NCI-H2196 treated with DMSO at 0.1 percent for 48 hours (cell line): ENCODE measurements around the gene HDAC4.

Experiments
- DNase-seq: peaks from one replicate; lab custom pipeline; 2025; ENCODE audit not compliant: unreplicated experiment; lab: John Stamatoyannopoulos, UW

HDAC4 gene

DNA sequence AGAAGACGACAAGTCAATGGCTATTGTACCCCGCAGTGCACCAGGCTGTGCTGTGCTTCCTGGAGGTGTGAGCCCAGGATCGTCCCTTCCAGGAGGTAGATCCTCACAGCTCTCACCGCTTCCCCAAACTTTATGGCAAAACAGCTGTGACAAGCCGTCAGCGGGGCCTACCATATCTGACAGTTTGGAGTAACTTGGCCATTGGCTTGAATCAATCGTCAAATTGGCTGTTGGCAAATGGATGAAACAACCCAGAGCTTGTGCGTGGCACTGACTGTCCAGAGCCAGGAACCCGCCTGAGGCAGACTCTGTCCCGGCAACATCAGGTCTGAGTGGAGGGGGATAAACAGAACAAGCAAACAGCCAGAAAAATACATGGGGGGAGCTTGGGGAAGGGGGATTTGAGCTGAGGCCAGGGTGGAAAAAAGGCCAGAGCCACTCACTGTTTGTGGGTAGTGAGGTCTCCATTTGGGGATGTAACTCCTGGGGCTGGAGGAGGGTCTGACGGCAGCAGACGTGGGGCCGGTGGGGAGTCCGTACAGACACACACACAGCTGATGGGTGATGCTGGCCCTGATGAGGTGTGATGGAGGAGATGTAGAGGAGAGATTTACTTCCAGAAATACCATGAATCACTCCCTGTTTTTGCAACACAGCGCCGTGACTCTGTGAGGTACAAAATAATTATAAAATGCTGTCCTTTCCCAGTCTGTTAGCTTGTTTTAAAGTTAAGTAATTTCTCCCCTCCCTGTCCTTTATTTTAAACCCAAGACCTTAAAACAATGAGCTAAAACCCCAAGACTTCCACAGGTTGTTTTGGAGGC is 378.2 kb downstream of the HDAC4 start:
- DNase-seq: no peak

DNA sequence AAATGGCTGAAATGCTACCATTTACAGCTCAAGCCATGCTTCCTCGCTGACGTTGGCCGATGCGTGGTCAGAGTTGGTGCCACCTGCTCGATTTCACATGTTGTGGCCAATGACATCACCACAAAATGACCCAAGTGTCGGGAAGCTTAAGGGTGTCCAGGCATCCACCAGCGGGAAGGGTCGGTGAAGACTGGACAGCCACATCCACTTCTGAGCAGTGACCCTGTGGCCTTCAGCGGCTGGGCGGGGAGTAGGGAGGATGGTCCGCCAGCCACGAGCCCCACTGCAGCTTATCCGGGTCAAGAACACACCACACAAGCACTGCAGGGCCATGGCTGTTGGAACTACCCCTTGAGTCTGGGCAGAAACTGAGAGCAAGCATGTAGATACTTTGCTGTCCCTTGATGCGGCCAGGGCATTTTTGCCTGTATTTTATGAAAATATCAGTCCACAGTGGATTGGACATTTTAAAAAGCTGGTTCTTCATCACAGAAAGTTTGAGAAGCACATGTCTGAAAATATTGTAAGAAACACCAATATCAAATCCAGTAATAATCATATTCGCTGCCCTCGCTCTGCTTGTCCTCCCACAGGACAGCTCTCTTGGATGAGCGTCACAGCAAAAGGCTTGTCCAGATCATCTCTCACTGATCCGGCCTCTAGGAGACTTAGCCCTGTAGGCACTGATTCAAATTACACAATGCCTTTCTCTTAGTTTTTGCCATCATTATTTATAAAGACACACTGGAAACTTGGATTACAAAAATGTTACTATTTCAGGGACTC is 379.0 kb downstream of the HDAC4 start:
- DNase-seq: no peak

DNA sequence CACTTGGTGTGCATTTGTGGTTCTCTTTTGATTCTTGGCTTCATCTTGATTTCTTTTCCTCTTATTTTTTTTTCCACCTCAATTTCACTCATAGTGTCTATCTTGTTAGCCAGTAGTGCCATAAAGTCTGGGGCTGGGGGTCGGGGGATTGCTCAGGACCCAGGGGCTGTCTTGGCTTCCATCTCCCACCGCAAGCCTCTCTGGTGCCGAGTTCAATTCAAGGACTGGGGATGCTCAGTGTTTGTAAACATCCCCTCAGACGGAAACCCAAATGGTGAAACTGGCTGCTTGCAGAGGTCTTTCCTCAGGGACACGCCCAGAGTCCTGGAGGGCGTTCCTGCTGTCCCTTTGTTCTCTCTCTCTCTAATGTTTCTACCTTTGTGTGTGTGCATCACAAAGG is 379.6 kb downstream of the HDAC4 start:
- DNase-seq: no peak

DNA sequence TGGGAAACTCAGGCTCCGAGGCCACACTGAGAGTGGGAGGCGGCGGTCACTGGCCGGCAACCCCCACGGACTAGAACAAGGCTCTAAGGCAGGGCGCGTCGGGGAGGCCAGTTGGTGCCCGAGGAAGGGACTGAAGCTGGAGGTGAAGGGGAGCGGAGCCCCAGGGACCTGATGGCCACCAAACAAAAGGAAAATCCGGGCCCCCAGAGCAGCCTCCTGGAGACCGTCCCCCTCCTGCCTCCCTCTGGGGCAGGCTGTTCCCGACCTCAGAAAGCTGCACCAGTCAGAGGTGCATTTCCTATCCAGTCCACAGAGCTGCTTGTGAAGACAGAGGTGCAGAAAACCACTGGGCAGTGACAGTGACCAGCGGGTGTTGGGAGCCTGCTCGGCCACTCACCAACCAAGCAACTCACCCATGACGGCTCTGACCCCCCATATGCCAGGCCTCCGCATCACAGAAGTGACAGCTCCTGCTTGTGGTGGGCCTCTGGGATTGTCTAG is 380.2 kb downstream of the HDAC4 start:
- no peak for DNase-seq

DNA sequence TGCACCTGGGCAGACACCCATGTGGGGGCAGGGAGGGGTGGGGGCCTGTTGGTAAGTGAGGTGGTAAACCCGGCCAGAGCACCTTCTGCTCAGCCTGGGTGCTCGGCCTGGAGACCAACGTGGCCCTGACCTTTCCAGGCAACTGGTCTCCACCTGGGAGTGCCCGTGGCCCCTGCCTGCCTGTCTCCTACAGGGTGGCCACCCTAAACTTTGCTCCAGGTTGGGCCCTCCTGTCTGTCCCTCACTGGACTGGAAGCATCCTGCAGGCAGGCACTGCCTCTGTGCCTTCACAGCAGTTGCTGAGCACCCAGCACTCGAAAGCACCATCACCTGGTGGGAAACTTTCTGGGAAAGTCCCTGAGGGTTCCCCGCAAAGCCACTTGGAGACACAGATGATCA is 381.6 kb downstream of the HDAC4 start:
- no peak for DNase-seq

DNA sequence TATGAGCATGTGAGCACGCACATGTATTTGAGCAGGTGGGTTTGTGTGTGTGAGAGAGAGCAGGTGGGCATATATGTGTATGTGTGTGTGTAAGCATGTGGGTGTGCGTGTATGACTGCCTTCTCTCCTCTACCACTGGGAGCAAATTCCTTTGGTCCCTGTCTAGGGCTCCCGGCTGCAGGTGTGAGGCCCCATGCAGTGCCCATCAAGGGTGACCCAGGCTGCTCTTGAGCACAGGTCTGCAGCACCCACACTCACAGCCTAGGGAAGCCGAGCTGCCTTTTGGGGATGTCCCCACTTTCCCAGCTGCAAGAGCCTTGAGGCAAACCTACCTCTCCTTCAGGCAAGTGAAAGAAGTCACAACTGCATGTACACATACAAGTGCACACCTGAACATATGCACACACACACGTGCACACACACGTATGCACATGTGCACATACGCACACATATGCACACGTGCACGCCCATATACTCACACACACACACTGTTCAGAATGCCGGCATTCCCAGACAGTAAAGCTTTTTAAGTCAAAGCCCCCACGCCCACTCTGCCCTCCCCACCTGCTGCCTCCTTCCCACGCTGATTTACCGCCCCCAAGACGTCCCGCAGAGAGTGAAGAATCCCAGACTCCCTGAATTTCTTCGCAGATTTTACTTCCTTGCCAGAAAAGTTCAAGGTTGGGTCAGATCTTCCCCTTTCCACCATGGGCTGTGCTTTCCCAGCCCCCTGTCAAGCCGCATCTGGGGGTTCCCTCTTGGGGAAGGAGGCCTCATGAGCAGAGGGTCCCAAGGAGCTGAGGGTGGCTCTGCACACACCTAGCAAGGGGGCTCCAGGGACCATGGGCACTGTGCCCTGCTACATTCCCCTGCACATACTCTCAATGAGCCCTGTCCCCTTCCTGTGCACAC is 382.3 kb downstream of the HDAC4 start:
- DNase-seq: no peak

DNA sequence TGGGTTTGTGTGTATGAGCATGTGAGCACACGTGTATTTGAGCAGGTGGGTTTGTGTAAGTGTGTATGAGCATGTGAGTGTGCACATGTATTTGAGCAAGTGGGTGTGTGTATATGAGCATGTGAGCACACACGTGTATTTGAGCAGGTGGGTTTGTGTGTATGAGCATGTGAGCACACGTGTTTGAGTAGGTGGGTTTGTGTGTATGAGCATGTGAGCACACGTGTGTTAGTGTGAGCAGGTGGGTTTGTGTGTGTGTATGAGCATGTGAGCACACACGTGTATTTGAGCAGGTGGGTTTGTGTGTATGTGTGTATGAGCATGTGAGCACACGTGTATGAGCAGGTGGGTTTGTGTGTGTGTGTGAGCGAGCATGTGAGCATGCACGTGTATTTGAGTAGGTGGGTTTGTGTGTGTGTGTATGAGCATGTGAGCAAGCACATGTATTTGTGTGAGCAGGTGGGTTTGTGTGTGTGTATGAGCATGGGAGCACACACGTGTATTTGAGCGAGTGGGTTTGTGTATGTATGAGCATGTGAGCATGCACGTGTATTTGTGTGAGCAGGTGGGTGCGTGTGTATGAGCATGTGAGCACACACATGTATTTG is 383.2 kb downstream of the HDAC4 start:
- DNase-seq: no peak

DNA sequence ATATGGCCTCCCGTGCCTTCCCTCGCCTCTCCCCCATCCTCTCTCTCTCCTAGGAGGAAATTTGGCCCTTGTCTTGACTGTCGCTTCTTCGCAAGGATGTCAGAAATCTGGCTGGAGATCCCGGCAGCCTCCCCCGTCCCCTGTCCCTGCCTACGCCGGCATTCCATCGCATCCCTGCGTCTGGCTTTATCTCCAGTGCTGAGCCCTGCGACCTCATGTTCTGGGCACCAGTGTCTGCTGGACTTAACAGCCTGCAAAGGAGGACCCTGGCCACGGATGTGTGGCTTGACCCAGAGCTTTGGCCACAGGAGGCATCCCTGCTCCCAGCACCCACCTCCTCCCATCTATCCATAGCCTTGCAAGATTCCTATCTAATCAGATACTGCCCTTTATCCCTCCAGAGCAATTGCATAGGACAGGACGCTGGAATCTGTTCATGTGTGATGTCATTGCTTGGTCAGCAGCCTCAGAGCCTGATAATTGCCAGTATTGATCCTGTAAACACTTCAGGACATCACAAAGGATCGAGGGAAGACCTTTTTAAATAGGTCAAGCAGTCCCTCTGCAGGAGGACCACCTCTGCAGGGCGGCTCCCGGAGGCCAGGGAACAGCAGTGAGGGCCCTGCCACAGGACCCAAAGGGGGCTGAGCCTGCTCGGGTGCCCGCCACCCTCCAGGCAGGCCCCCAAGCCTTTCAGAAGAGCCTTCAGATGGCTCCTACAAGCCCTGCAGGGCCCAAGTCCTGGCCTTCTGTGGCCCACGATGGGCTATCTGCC is 384.7 kb downstream of the HDAC4 start:
- no peak for DNase-seq

DNA sequence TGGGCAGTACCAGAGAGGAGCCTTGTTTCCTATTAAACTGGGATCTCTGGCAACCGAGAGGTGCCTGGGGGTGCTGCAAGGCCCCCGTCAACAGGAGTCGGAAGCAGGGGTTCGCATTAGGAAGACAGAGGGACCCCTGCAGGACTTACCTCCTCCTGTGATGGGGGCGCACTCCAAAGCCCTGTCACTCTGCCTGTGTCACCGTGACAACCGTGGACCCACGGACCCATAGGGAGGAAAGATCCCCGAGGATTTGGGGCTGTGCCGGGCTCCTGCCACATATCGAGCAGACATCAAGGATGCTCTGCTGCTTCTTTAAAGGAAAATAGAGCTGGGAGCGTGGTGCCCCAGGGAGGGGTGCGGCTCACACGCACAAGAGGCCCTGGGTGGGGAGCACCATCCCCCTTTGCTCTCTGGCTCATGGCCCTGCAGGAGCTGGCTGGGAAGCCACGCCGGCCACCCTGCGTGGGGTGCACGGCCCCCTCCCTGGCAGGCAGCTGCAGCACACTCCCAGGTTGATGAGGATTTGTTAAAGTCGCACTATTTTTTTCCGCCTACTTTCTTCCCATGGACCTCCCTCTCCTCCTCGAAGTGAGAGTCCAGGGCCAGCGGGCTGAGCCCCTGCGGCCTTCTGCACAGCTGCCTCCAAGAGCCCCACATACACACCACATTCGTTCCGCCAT is 385.5 kb downstream of the HDAC4 start:
- DNase-seq: no peak

DNA sequence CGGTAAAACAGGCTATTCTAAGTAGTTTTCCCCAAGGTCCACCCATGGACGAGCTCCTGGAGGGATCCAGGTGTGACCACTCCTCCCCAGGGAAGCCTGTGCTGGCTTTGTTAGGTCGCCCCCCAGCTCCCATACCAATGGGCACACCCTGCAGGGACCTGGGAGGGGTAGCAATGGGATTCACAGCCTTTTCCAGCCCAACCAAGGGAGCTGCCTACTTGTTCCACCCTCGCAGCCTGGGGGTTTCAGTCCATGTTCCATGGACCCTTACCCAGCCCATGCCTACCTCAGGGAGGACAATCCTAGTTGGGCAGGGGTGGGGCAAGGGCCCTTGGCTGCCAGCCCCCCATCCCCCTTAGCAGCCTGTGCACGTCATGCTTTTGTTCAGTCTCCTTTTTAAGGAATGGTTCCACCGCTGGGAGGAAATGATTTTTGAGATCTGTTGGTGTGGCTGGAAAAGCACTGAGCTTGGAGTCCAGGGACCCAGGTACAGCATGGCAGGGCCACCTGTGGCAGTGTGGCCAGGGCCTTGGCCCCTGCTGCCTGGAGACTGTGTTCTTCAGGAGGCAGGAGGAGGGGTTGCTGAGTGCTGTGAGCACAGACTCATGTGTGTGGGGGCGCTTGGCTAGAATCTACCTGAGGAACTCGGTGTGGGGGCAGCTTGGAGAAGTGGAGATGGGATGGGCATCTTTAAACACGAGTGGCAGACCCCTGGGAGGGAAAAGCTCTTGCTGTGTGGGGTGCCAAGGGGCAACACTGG is 386.2 kb downstream of the HDAC4 start:
- no peak for DNase-seq

DNA sequence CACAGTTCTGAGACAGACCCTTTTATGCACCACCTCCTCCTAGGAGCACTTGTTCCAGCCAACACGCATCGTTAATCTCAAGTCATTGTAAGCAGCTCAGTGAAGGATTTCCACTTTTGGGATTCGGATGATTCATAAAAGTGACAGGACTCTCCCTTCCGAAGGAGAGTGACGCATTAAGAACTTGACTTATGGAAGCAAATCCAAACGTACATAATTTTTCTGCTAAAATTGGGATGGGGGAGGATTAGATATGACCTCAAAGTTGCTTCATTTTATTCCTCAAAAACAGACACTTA is 387.2 kb downstream of the HDAC4 start:
- DNase-seq: no peak

DNA sequence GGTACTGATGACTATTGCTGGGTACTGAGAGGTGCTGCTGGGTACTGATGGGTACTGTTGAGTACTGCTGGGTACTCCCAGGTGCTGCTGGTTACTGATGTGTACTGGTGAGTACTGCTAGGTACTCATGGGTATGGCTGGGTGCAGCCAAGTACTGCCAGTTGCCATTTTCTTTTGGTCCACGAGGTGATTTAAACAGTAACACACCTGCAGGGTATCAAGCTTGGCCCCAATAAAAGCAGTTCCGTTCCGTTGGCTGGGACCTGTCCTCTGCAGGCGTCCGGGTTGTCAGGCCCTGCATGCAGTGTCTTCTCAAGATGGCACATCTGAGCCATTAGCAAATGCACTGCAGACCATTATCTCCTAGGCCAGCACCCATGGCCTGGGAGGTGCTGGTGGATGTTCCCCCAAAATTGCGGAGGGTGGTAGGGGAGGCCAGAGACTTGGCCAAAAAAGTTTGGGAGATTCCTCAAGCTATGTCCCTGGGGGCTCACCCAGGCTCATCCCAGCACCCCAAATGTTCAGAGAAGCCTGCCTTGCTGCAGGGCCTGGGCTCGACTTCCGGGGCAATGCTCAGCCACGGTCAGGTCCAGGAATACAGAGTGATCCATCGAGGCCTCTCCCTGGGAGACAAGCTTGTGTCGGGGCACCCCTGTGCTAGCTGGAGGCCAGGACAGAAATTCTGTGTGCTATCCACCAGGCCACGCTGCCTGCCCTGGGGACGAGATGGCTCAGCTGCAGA is 387.7 kb downstream of the HDAC4 start:
- no peak for DNase-seq

DNA sequence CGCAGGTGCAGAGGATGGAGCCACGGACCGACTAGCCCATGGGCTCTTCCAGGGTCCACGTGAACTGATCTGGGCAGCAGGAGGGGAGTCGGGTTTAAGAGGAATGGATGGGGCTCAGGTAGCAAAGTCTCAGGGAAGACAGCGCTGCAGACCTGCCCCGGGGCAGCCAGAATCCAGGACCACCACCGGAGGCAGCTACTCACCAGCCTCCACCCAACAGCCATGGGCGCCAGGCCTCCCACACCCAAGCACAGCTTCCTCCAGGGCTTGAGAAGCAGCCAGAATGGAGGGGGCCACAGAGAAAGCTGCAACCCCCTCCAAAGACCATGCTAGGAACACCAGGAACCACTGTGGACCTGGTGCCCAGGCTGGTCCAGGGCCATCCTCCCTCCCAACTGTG is 388.6 kb downstream of the HDAC4 start:
- no peak for DNase-seq

DNA sequence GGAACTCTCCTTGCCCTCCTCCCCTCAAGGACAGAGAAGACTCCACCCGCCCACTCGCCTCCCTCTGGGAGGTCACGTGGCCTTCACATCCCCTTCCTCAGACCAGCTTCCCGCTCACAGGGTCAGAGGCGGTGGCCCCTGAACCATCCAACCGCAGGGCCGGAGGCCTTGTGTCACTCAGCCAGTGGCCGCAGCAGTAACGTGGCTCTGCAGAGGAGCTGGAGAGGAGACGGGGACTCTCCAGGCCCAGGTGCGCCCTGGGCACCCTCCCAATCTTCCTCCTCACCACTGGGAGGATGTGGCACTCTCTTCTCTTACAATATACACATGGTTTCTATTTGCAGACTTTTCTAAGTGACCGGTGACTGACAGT is 391.2 kb downstream of the HDAC4 start:
- no peak for DNase-seq

DNA sequence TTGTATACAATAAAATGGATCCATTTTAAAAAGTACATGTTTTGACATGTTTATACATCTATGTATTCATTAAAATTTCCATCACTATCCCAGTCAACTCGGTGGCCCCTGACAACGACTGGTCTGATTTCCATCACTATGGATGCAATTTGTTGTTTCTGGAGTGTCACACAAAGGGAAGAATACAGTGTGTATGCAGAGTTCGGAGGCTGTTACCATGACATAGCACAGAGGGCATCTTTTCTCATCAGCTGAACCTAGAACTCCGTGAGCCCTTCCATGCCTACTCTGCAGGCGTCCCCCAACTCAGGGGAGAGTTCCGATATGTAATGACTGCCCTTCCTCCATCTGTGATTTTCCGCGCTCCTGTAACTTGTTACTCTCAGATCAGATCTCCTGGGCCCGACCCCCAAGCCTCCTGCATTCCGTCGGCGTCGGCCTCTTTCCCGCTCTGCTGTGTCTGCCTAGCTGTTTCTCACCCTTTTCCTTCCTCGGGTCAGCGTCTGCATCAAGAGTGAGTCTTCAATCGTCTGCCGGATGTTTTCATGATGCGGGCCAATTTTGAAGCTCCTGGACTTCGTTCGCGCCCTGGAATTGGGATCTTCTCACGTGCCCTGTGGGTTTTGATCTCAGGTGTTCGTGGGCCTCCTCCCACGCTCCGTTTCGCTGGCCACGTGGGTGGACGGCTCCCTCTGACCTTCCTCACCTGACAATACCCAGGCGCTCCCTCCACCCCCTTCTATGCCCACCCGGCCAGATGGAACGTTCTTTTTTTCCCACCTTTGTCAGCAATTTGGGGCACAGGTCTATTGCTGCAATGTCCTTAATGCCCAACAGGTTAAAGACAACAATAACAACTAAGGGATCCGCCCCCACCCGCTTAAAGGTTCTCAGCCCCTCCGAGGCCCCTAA is 391.9 kb downstream of the HDAC4 start:
- no peak for DNase-seq

DNA sequence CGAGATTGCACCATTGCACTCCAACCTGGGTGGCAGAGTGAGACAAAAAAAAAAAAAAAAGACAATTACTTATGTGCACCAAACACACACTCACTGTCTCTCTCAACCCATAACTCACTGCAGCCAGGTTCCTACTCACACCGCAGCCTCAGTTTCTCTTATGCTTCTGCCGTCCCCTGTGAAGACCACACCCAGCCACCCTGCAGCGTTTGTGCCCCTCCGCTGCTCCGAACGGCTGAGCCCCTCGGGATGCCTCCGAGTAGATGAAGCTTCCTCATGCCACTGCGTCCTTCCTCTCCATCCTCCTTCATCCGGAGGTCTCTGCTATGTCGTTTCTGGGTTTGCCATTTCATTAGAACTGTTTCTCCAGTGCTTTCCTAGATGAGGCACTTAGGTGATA is 392.8 kb downstream of the HDAC4 start:
- no peak for DNase-seq

DNA sequence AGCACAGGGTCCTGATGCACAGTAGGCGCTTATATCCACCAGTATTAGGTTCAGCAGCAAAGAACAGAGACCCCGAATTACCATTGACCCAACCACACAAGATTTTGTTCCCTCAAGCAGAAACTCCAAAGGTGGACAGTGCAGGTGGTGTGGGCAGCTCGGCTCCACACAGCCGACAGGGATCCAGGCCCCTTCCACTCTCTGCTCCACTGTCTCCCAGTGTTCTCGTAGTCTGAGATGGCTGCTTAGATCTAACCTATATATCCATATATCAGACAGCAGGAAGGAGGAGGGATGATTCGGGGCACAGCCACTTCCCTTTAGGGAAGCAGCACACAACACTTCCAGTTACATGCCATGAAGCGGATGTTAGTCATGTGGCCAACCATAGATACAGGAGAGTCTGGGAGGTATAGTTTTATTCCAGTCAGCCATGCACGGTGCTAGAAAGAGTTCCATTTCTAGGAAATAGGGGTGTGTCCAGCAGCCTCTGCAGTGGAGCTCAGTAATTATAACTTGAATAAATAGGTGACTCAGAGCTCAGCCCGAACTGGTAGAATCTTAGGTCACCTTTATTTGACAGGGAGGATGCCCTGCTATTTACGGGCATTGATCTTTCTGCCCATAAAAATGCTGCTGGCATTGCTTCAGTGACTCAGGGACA is 394.1 kb downstream of the HDAC4 start:
- DNase-seq: peak; percentile 15
